H9 (cell line): ENCODE data around the gene ITGB2. TPM values are rescaled to one million over a fixed set of nuclear protein-coding genes. Genes with fewer than 3 reads are reported as not detected.

Experiments
- DNase-seq: peaks from one replicate; pipeline ENCODE4 v3.0.0-alpha.2; 2017
- H2AFZ ChIP-seq: one replicate; pipeline ENCODE4 v1.6.1; 2013; ENCODE audit warnings: mild to moderate bottlenecking, low read length, control low read depth, moderate library complexity
- H2AK5ac ChIP-seq: 2 replicates; pipeline ENCODE4 v1.6.1; 2013; ENCODE audit warnings: low read length, control low read depth, mixed read lengths; ENCODE audit not compliant: insufficient read length
- H2BK120ac ChIP-seq: one replicate; pipeline ENCODE4 v1.6.1; 2013; ENCODE audit warnings: low read depth, mild to moderate bottlenecking, low read length, control low read depth, inconsistent platforms; ENCODE audit not compliant: poor library complexity, severe bottlenecking
- H2BK12ac ChIP-seq: 2 replicates; pipeline ENCODE4 v1.6.1; 2013; ENCODE audit warnings: low read length, control low read depth, mixed read lengths, low read depth; ENCODE audit not compliant: insufficient read length
- H2BK15ac ChIP-seq: 2 replicates; pipeline ENCODE4 v1.6.1; 2013; ENCODE audit warnings: low read depth, low read length, control low read depth
- H2BK20ac ChIP-seq: one replicate; pipeline ENCODE4 v1.6.1; 2013; ENCODE audit warnings: low read depth, mild to moderate bottlenecking, low read length, control low read depth, inconsistent platforms; ENCODE audit not compliant: poor library complexity, severe bottlenecking
- H2BK5ac ChIP-seq: 2 replicates; pipeline ENCODE4 v1.6.1; 2013; ENCODE audit warnings: low read length, control low read depth, mixed read lengths; ENCODE audit not compliant: insufficient read length
- H3K14ac ChIP-seq: 2 replicates; pipeline ENCODE4 v1.6.1; 2013; ENCODE audit warnings: low read length, control low read depth; ENCODE audit not compliant: insufficient read depth
- H3K18ac ChIP-seq: 2 replicates; pipeline ENCODE4 v1.6.1; 2013; ENCODE audit warnings: low read depth, mild to moderate bottlenecking, mixed read lengths, low read length, control low read depth; ENCODE audit not compliant: insufficient read length
- H3K23ac ChIP-seq: 2 replicates; pipeline ENCODE4 v1.6.1; 2013; ENCODE audit warnings: low read length, control low read depth, mixed read lengths, low read depth; ENCODE audit not compliant: insufficient read length
- H3K23me2 ChIP-seq: 2 replicates; pipeline ENCODE4 v1.6.1; 2013; ENCODE audit warnings: low read depth, mild to moderate bottlenecking, mixed read lengths, low read length, control low read depth; ENCODE audit not compliant: insufficient read length, poor library complexity, severe bottlenecking
- H3K27ac ChIP-seq: 2 replicates; pipeline ENCODE4 v1.5.1; 2013; ENCODE audit warnings: low read length, control low read depth, mixed read lengths, low read depth; ENCODE audit not compliant: insufficient read length
- H3K27me3 ChIP-seq: 2 replicates; pipeline ENCODE4 v1.6.1; 2013; ENCODE audit warnings: low read length, control low read depth, inconsistent platforms; ENCODE audit not compliant: insufficient read depth
- H3K4ac ChIP-seq: 2 replicates; pipeline ENCODE4 v1.6.1; 2013; ENCODE audit warnings: low read depth, mild to moderate bottlenecking, control low read depth, inconsistent platforms, low read length, moderate library complexity
- H3K4me1 ChIP-seq: 2 replicates; pipeline ENCODE4 v1.6.1; 2013; ENCODE audit warnings: low read length, control low read depth, inconsistent platforms; ENCODE audit not compliant: insufficient read depth
- H3K4me2 ChIP-seq: 2 replicates; pipeline ENCODE4 v1.6.1; 2013; ENCODE audit warnings: low read length, control low read depth, mixed read lengths; ENCODE audit not compliant: insufficient read length, insufficient read depth
- H3K56ac ChIP-seq: 2 replicates; pipeline ENCODE4 v1.6.1; 2013; ENCODE audit warnings: low read depth, mild to moderate bottlenecking, mixed read lengths, low read length, control low read depth; ENCODE audit not compliant: insufficient read length
- H3K79me1 ChIP-seq: 2 replicates; pipeline ENCODE4 v1.6.1; 2013; ENCODE audit warnings: low read depth, mild to moderate bottlenecking, moderate library complexity, low read length, control low read depth, inconsistent platforms; ENCODE audit not compliant: insufficient read depth, poor library complexity, severe bottlenecking
- H3K79me2 ChIP-seq: 2 replicates; pipeline ENCODE4 v1.6.1; 2013; ENCODE audit warnings: low read length, control low read depth, inconsistent platforms; ENCODE audit not compliant: insufficient read depth
- H3K9ac ChIP-seq: 2 replicates; pipeline ENCODE4 v1.6.1; 2013; ENCODE audit warnings: low read length, control low read depth, mixed read lengths; ENCODE audit not compliant: insufficient read length; ENCODE audit errors: extremely low read depth
- H3K9me3 ChIP-seq: one replicate; pipeline ENCODE4 v1.6.1; 2013; ENCODE audit warnings: low read depth, low read length, inconsistent platforms; ENCODE audit not compliant: control insufficient read depth
- H3T11ph ChIP-seq: one replicate; pipeline ENCODE4 v1.6.1; 2013; ENCODE audit warnings: mild to moderate bottlenecking, low read length, control low read depth, inconsistent platforms
- H4K20me1 ChIP-seq: one replicate; pipeline ENCODE4 v1.6.1; 2013; ENCODE audit not compliant: control insufficient read depth, insufficient read length, insufficient read depth
- H4K5ac ChIP-seq: 2 replicates; pipeline ENCODE4 v1.6.1; 2013; ENCODE audit warnings: low read depth, mild to moderate bottlenecking, mixed read lengths, low read length, control low read depth; ENCODE audit not compliant: insufficient read length
- H4K8ac ChIP-seq: replicated peaks from 2 replicates; pipeline ENCODE4 v1.6.1; 2013; ENCODE audit warnings: low read length, control low read depth, mixed read lengths, low read depth; ENCODE audit not compliant: insufficient read length
- H4K91ac ChIP-seq: 2 replicates; pipeline ENCODE4 v1.6.1; 2013; ENCODE audit warnings: low read depth, mild to moderate bottlenecking, moderate library complexity, mixed read lengths, low read length, control low read depth; ENCODE audit not compliant: insufficient read length
- H3K27ac Mint-ChIP-seq, 3 experiments: 2 replicates in 2 of 3; 3 replicates in 1 of 3; pipeline ENCODE4 v1.8.0; 2020 to 2021; ENCODE audit warnings: mixed read lengths in 3 of 3, mild to moderate bottlenecking in 1 of 3, moderate library complexity in 1 of 3
- H3K27me3 Mint-ChIP-seq: 2 replicates; pipeline ENCODE4 v1.8.0; 2021; ENCODE audit warnings: low read depth, mild to moderate bottlenecking, moderate library complexity, mixed read lengths
- H3K36me3 Mint-ChIP-seq, 3 experiments: 2 replicates in 2 of 3; 3 replicates in 1 of 3; pipeline ENCODE4 v1.8.0; 2020 to 2021; ENCODE audit warnings: low read depth in 3 of 3, mixed read lengths in 3 of 3; ENCODE audit not compliant: insufficient read depth in 1 of 3
- H3K4me1 Mint-ChIP-seq, 2 experiments: 2 replicates each; pipeline ENCODE4 v1.8.0; 2020; ENCODE audit warnings: mixed read lengths in 2 of 2
- H3K4me3 Mint-ChIP-seq, 2 experiments: 2 replicates in 1 of 2; 3 replicates in 1 of 2; pipeline ENCODE4 v1.8.0; 2020 to 2021; ENCODE audit warnings: mild to moderate bottlenecking in 2 of 2, mixed read lengths in 2 of 2, moderate library complexity in 1 of 2
- H3K9me3 Mint-ChIP-seq, 2 experiments: 2 replicates in 1 of 2; 3 replicates in 1 of 2; pipeline ENCODE4 v1.8.0; 2020; ENCODE audit warnings: mild to moderate bottlenecking in 2 of 2, mixed read lengths in 2 of 2, moderate library complexity in 1 of 2
- CTCF ChIP-seq: fragments of 200-600 bp; sonication (generic); conservative IDR thresholded peaks from 3 replicates; pipeline ENCODE4 v1.8.0; 2021; ENCODE audit warnings: antibody characterized with exemption, mild to moderate bottlenecking
- WGBS: extraction: QIAGEN DNeasy Blood & Tissue Kit; methylation state at CpG from one replicate; pipeline ENCODE4 v1.1.7; 2013; ENCODE audit warnings: missing lambda C conversion rate, low lambda C conversion rate, mixed read lengths; ENCODE audit not compliant: insufficient read length; ENCODE audit errors: extremely low coverage; 5-methylcytosine and 5-hydroxymethylcytosine counted together
- total RNA-seq: library from RNA; stranded (reverse); gene quantifications from 2 replicates; pipeline ENCODE4 v1.2.1, GENCODE V29; 2021

ITGB2 gene
- total RNA-seq, 1 experiment from 2014 or later = 1.1 TPM

GRCh38 chr21:44846224-44846484 is 74.5 kb downstream of the ITGB2 start:
- H3K27ac ChIP-seq = no peak overlapping the region
- H3K9me3 ChIP-seq = no peaks in the 10 kb centered on the region
- H2AFZ ChIP-seq = no peak overlapping the region

More at GRCh38 chr21:44846224-44846484, 74.5 kb downstream of the ITGB2 start:
- H3K27me3 ChIP-seq = no peaks in the 10 kb centered on the region
- no peak overlapping the region for H3K4ac ChIP-seq
- peaks cover 3% of the 10 kb centered on the region; the same call in 1 of the 2 replicates for H3K27me3 Mint-ChIP-seq
- H4K20me1 ChIP-seq = no peaks in the 10 kb centered on the region
- no peak overlapping the region for H3K9ac ChIP-seq
- H2BK15ac ChIP-seq = no peak overlapping the region
- no peak overlapping the region for H3K14ac ChIP-seq
- no peaks in the 10 kb centered on the region for H3K79me2 ChIP-seq
- no peaks in the 10 kb centered on the region for H3K9me3 Mint-ChIP-seq
- no peak overlapping the region for H3T11ph ChIP-seq
- no peak overlapping the region for H2BK120ac ChIP-seq
- no peak for TF ChIP-seq CTCF
- no peak overlapping the region for H3K23ac ChIP-seq
- peaks cover 13 to 21% of the 10 kb centered on the region in 2 experiments for H3K4me1 Mint-ChIP-seq
- no peak overlapping the region for H2AK5ac ChIP-seq
- H3K4me3 Mint-ChIP-seq = peak overlapping the region; percentile 54 to 67
- H2BK20ac ChIP-seq = no peak overlapping the region
- DNase-seq = no peak
- no peak overlapping the region for H4K5ac ChIP-seq
- 0 out of 2 replicates have a peak, but pooled peaks cover 2% of the 10 kb centered on the region for H3K4me1 ChIP-seq
- H4K8ac ChIP-seq = no peak overlapping the region
- H3K27ac Mint-ChIP-seq = no peak overlapping the region
- WGBS = no CpG with 5 or more reads among the region's 1 CpG
- H3K79me1 ChIP-seq = no peaks in the 10 kb centered on the region
- H3K4me2 ChIP-seq = peak overlapping the region; percentile 8
- no peak overlapping the region for H3K56ac ChIP-seq
- no peak overlapping the region for H2BK12ac ChIP-seq
- no peak overlapping the region for H2BK5ac ChIP-seq
- H4K91ac ChIP-seq = no peak overlapping the region
- H3K36me3 Mint-ChIP-seq = peaks cover 11 to 27% (median 27%) of the 10 kb centered on the region in 3 experiments; a peak in 6 of 7 replicates
- H3K23me2 ChIP-seq = no peaks in the 10 kb centered on the region
- H3K18ac ChIP-seq = no peak overlapping the region
